Measurements from ENCODE around the gene ZNF668. TPM values are rescaled to one million over a fixed set of nuclear protein-coding genes. Genes with fewer than 3 reads are reported as not detected.
A peak's percentile ranks its signal among the peaks of the same experiment; 100 is the strongest.

The ZNF668 gene
- total and polyA plus RNA-seq, 2 of the 8 experiments (the other 6 are each of a cell fraction or from before 2014, with no cell fraction given), result 14.0 to 14.3 TPM

GRCh38 chr16:31073970-31074813 lies at the start of gene ZNF668, which contains the start of gene ZNF646 (continued):
- TF ChIP-seq ATF2 (IDR thresholded peaks at IDR 0.05; ENCODE audit: low read length) (no peak), SUZ12 (IDR thresholded peaks at IDR 0.05; ENCODE audit: low read length) (no peak), CHD1 (IDR thresholded peaks at IDR 0.05; ENCODE audit: low read depth, low read length) (no peak), POLR2A (IDR thresholded peaks at IDR 0.05; ENCODE audit: control extremely low read depth in 1 of 2, low read depth in 2 of 2, low read length in 2 of 2) (peak; percentile 72 to 92), EZH2 (IDR thresholded peaks at IDR 0.05; ENCODE audit: low read depth, low read length, severe bottlenecking) (no peak), SAP30 (IDR thresholded peaks at IDR 0.05; ENCODE audit: insufficient read depth, insufficient replicate concordance, low read length) (peak; percentile 84), KDM1A (IDR thresholded peaks at IDR 0.05; ENCODE audit: borderline replicate concordance, low read length) (no peak), HDAC2 (IDR thresholded peaks at IDR 0.05; ENCODE audit: borderline replicate concordance in 1 of 2, low read depth in 2 of 2, low read length in 2 of 2) (no peak; a peak in 1 of 4 replicates), SP1 (IDR thresholded peaks at IDR 0.05; ENCODE audit: low read depth, low read length) (peak; percentile 88), KDM5A (IDR thresholded peaks at IDR 0.05; ENCODE audit: low read length) (0 out of 2 replicates have a peak, but pooled peaks have one; percentile 61), ATF3 (IDR thresholded peaks at IDR 0.05; ENCODE audit: insufficient read depth, low read depth, low read length) (no peak), CTBP2 (IDR thresholded peaks at IDR 0.05; ENCODE audit: borderline replicate concordance, insufficient read depth, insufficient read length, low read length) (no peak), JUND (IDR thresholded peaks at IDR 0.05; ENCODE audit: low read length) (no peak), RNF2 (IDR thresholded peaks at IDR 0.05; ENCODE audit: borderline replicate concordance, low read depth, low read length, missing control alignments, poor library complexity, severe bottlenecking) (no peak)
